Measurements from ENCODE around the gene IGLL5. TPM values are rescaled to one million over a fixed set of nuclear protein-coding genes. Genes with fewer than 3 reads are reported as not detected.

Gene IGLL5
- total RNA-seq, 1 donor from 2014 or later: not detected

DNA sequence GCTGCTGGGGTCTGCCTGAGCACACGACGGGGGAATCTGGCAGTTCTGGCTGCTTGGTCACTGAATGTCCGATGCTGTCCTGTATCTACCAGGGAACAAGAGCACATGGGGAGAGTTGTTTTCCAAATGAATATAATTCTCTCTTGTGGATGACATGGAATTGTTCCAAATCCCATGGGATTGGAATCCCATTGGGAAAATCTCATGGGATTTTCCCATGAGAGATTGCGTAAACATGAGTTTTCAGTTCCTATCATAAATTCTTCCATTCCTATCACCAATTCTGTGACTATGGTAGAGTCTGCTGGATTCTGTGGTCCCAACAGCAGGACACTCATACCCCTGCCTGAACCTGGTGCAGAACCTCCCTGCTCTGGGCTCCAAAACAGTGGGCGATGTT, 35.6 kb upstream of the IGLL5 start:
- H3K27me3 ChIP-seq (ENCODE audit: control insufficient read depth, insufficient read depth, low read length): no peaks in the 10 kb centered on the region
- DNase-seq (ENCODE audit: low read depth): no peak
- no peaks in the 10 kb centered on the region for H3K36me3 ChIP-seq (ENCODE audit: control insufficient read depth, insufficient read depth, low read length)
- no peak for FAIRE-seq
- no peak for TF ChIP-seq CTCF (IDR thresholded peaks at IDR 0.05; ENCODE audit: insufficient read depth, low read length, severe bottlenecking)
- no peak overlapping the region for H3K4me3 ChIP-seq (ENCODE audit: low read depth, low read length)

DNA sequence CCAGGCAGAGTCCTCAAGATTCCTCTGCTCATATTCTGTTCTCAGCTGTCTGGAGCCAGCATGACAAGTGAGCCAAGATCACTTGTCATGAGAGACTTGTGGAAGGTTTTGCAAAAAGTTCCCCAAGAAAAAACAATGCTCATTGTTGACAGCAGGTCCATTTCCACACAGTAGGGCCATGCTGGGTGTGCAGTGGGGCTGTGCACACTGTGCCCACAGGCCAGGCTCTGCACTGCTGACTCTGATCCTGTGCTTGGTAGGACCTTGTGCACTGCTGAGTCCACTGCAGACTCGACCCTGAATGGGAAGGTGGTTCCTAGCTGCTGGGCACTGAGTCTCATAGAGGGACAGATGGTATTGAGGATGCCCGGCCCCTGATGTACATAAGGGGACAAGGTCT, 33.9 kb upstream of the IGLL5 start:
- Histone ChIP-seq H3K36me3 (ENCODE audit: control insufficient read depth, insufficient read depth, low read length) (no peaks in the 10 kb centered on the region), H3K4me3 (ENCODE audit: low read depth, low read length) (no peak overlapping the region), H3K27me3 (ENCODE audit: control insufficient read depth, insufficient read depth, low read length) (no peaks in the 10 kb centered on the region)
- DNase-seq (ENCODE audit: low read depth): no peak
- no peak for TF ChIP-seq CTCF (IDR thresholded peaks at IDR 0.05; ENCODE audit: insufficient read depth, low read length, severe bottlenecking)
- FAIRE-seq: peak; percentile 62

DNA sequence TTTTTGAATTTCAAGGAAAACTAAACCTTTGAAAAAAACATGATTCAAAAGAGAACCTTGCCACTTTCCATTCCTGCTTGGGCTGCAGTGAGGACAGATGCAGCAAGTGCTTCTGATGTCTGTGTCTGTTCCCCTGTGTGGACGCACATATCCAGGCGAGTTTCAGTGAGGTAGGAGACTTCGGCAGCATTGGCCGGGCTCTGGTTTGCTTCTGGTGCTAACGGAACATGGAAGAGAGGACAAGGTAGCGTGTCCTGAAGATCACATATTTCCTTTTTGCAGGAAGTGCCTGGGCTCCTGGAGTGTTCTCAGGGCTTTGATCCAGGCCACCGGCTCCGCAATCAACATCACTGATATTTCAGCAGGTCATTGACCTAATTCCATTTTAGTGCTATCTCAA, 33.1 kb upstream of the IGLL5 start:
- Histone ChIP-seq H3K36me3 (ENCODE audit: control insufficient read depth, insufficient read depth, low read length) (no peaks in the 10 kb centered on the region), H3K27me3 (ENCODE audit: control insufficient read depth, insufficient read depth, low read length) (no peaks in the 10 kb centered on the region), H3K4me3 (ENCODE audit: low read depth, low read length) (no peak overlapping the region)
- DNase-seq (ENCODE audit: low read depth) (no peak), FAIRE-seq (no peak)
- TF ChIP-seq CTCF (IDR thresholded peaks at IDR 0.05; ENCODE audit: insufficient read depth, low read length, severe bottlenecking): no peak

GRCh38 chr22:22855085-22855484, 32.5 kb upstream of the IGLL5 start:
- no peak for TF ChIP-seq CTCF (IDR thresholded peaks at IDR 0.05; ENCODE audit: insufficient read depth, low read length, severe bottlenecking)
- no peaks in the 10 kb centered on the region for H3K27me3 ChIP-seq (ENCODE audit: control insufficient read depth, insufficient read depth, low read length)
- no peak overlapping the region for H3K4me3 ChIP-seq (ENCODE audit: low read depth, low read length)
- no peaks in the 10 kb centered on the region for H3K36me3 ChIP-seq (ENCODE audit: control insufficient read depth, insufficient read depth, low read length)
- FAIRE-seq (no peak), DNase-seq (ENCODE audit: low read depth) (no peak)

- DNase-seq (ENCODE audit: low read depth) (no peak), FAIRE-seq (no peak)
- peak; percentile 53 for TF ChIP-seq CTCF (IDR thresholded peaks at IDR 0.05; ENCODE audit: insufficient read depth, low read length, severe bottlenecking)
- no peaks in the 10 kb centered on the region for H3K27me3 ChIP-seq (ENCODE audit: control insufficient read depth, insufficient read depth, low read length)
- H3K36me3 ChIP-seq (ENCODE audit: control insufficient read depth, insufficient read depth, low read length): no peaks in the 10 kb centered on the region
- no peak overlapping the region for H3K4me3 ChIP-seq (ENCODE audit: low read depth, low read length)
Observed at GRCh38 chr22:22855617-22856308, 31.9 kb upstream of the IGLL5 start.

DNA sequence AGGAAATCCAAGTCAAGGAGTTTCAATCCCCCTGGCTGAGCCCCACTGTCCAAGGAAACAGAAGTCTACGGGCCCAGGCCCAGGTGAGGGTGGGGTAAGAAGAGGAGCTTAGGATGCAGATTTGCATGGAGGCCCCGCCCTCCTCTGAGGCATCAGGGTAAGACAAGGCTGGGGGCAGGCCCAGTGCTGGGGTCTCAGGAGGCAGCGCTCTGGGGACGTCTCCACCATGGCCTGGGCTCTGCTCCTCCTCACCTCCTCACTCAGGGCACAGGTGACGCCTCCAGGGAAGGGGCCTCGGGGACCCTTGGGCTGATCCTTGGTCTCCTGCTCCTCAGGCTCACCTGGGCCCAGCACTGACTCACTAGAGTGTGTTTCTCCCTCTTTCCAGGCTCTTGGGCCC, 31.3 kb upstream of the IGLL5 start:
- FAIRE-seq (no peak), DNase-seq (ENCODE audit: low read depth) (no peak)
- H3K27me3 ChIP-seq (ENCODE audit: control insufficient read depth, insufficient read depth, low read length): no peaks in the 10 kb centered on the region
- H3K4me3 ChIP-seq (ENCODE audit: low read depth, low read length): no peak overlapping the region
- no peak for TF ChIP-seq CTCF (IDR thresholded peaks at IDR 0.05; ENCODE audit: insufficient read depth, low read length, severe bottlenecking)
- H3K36me3 ChIP-seq (ENCODE audit: control insufficient read depth, insufficient read depth, low read length): no peaks in the 10 kb centered on the region
